Liver (tissue), 9 donors: Measurements from ENCODE around the gene P4HTM. TPM values are rescaled to one million over a fixed set of nuclear protein-coding genes. Genes with fewer than 3 reads are reported as not detected.

Source experiments
- DNase-seq: peaks from one replicate; pipeline ENCODE4 v3.0.0-alpha.2; 2017; ENCODE audit warnings: low spot score
- H3K27ac ChIP-seq, 2 donors: one replicate each; pipeline ENCODE4 v1.7.0; 2013; ENCODE audit warnings: inconsistent platforms in 2 of 2, low read length in 2 of 2, control low read depth in 1 of 2, low read depth in 1 of 2, mild to moderate bottlenecking in 1 of 2
- H3K27me3 ChIP-seq, 4 donors: one replicate each; pipeline versions ENCODE4 v1.6.1 to v1.7.0; 2013; ENCODE audit warnings: low read length in 3 of 4, inconsistent platforms in 1 of 4, mild to moderate bottlenecking in 1 of 4, moderate library complexity in 1 of 4; ENCODE audit not compliant: control insufficient read depth in 4 of 4, insufficient read depth in 4 of 4
- H3K36me3 ChIP-seq, 4 donors: one replicate each; pipeline versions ENCODE4 v1.6.1 to v1.7.0; 2013; ENCODE audit warnings: low read length in 3 of 4, mild to moderate bottlenecking in 3 of 4, low read depth in 1 of 4, moderate library complexity in 1 of 4; ENCODE audit not compliant: control insufficient read depth in 4 of 4, insufficient read depth in 3 of 4
- H3K4me1 ChIP-seq, 4 donors: one replicate each; pipeline versions ENCODE4 v1.6.1 to v1.7.0; 2013; ENCODE audit warnings: low read length in 3 of 4, mild to moderate bottlenecking in 3 of 4, moderate library complexity in 1 of 4; ENCODE audit not compliant: control insufficient read depth in 4 of 4, insufficient read depth in 4 of 4
- H3K4me3 ChIP-seq, 3 donors: one replicate each; pipeline versions ENCODE4 v1.6.1 to v1.7.0; 2013; ENCODE audit warnings: low read length in 3 of 3, control low read depth in 1 of 3, low read depth in 1 of 3, mild to moderate bottlenecking in 1 of 3
- H3K9ac ChIP-seq, 2 donors: one replicate each; pipeline ENCODE4 v1.7.0; 2013; ENCODE audit warnings: low read length in 2 of 2, mild to moderate bottlenecking in 2 of 2, moderate library complexity in 2 of 2, control low read depth in 1 of 2, low read depth in 1 of 2
- H3K9me3 ChIP-seq, 4 donors: one replicate each; pipeline versions ENCODE4 v1.6.1 to v1.7.0; 2013; ENCODE audit warnings: low read length in 3 of 4; ENCODE audit not compliant: control insufficient read depth in 4 of 4
- ATF3 ChIP-seq: IDR thresholded peaks from 2 replicates; pipeline ENCODE4 v1.6.1; 2016; ENCODE audit warnings: antibody characterized with exemption
- CTCF ChIP-seq: fragments of 150-350 bp; IDR thresholded peaks from 2 replicates; pipeline ENCODE4 v1.5.1; 2017; ENCODE audit warnings: improper control_type of control experiment, low read depth, low read length; ENCODE audit not compliant: missing input control
- EGR1 ChIP-seq, 2 donors: IDR thresholded peaks; 2 replicates each; pipeline ENCODE4 v1.6.1; 2016 to 2018; ENCODE audit warnings: antibody characterized with exemption in 2 of 2, low read depth in 2 of 2
- FOXA1 ChIP-seq: IDR thresholded peaks from 2 replicates; pipeline ENCODE4 v1.6.1; 2016; ENCODE audit warnings: antibody characterized with exemption
- FOXA2 ChIP-seq: IDR thresholded peaks from 2 replicates; pipeline ENCODE4 v1.6.1; 2016; ENCODE audit warnings: antibody characterized with exemption
- HNF4A ChIP-seq, 2 donors: conservative IDR thresholded peaks; 2 replicates each; pipeline ENCODE4 v1.6.1; 2016; ENCODE audit warnings: antibody characterized with exemption in 2 of 2, mild to moderate bottlenecking in 2 of 2
- HNF4G ChIP-seq: IDR thresholded peaks from 2 replicates; pipeline ENCODE4 v1.6.1; 2016; ENCODE audit warnings: antibody characterized with exemption
- JUND ChIP-seq, 2 donors: IDR thresholded peaks; 2 replicates each; pipeline ENCODE4 v1.6.1; 2016; ENCODE audit warnings: antibody characterized with exemption in 2 of 2
- MAX ChIP-seq: IDR thresholded peaks from 2 replicates; pipeline ENCODE4 v1.6.1; 2016; ENCODE audit warnings: antibody characterized with exemption
- NR2F2 ChIP-seq: IDR thresholded peaks from 2 replicates; pipeline ENCODE4 v1.6.1; 2016; ENCODE audit warnings: antibody characterized with exemption
- RAD21 ChIP-seq, 2 donors: IDR thresholded peaks; 2 replicates each; pipeline ENCODE4 v1.6.1; 2016; ENCODE audit warnings: antibody characterized with exemption in 2 of 2, mild to moderate bottlenecking in 2 of 2
- REST ChIP-seq: IDR thresholded peaks from 2 replicates; pipeline ENCODE4 v1.6.1; 2016; ENCODE audit warnings: antibody characterized with exemption, mild to moderate bottlenecking
- RXRA ChIP-seq, 2 donors: IDR thresholded peaks; 2 replicates each; pipeline ENCODE4 v1.6.1; 2017 to 2018; ENCODE audit warnings: antibody characterized with exemption in 2 of 2, mild to moderate bottlenecking in 1 of 2
- SP1 ChIP-seq: IDR thresholded peaks from 2 replicates; pipeline ENCODE4 v1.6.1; 2018; ENCODE audit warnings: antibody characterized with exemption, mild to moderate bottlenecking
- YY1 ChIP-seq: IDR thresholded peaks from 2 replicates; pipeline ENCODE4 v1.6.1; 2016; ENCODE audit warnings: antibody characterized with exemption, mild to moderate bottlenecking
- ZBTB33 ChIP-seq: IDR thresholded peaks from 2 replicates; pipeline ENCODE4 v1.6.1; 2016; ENCODE audit warnings: antibody characterized with exemption
- WGBS: extraction: QIAGEN DNeasy Blood & Tissue Kit; methylation state at CpG from one replicate; pipeline ENCODE4 v1.1.7; 2013; 5-methylcytosine and 5-hydroxymethylcytosine counted together
- polyA plus RNA-seq, 2 donors: library from polyadenylated mRNA; stranded (reverse) in 1 of 2; unstranded in 1 of 2; fragments of 200-250 nt in 1 of 2; fragments of >200 nt in 1 of 2; fragmentation: Nextera tagmentation in 1 of 2; extraction: Ambion mirVana in 1 of 2; gene quantifications; one replicate each; pipeline versions ENCODE4 v1.2.1 to v1.2.3, GENCODE V29; 2013 to 2015
- total RNA-seq, 2 donors: library from RNA; depleted of rRNA; stranded (reverse); fragments of >200 nt; gene quantifications; one replicate each; pipeline ENCODE4 v1.2.3, GENCODE V29; 2014
- donor health status: healthy.
- donor health status: healthy.
- donor health status: healthy.
- donor health status: healthy.
- donor health status: healthy.

The P4HTM gene
- total and polyA plus RNA-seq, 4 donors = 10.0 to 16.2 (median 11.9) TPM

GRCh38 chr3:49006408-49007067 lies 16.5 kb downstream of the P4HTM start:
- 6% methylated on average over 32 of the region's 32 CpGs for WGBS
- TF ChIP-seq JUND (IDR thresholded peaks at IDR 0.05) (no peak), FOXA2 (no peak), CTCF (no peak), HNF4G (no peak), FOXA1 (no peak), SP1 (no peak), HNF4A (conservative IDR thresholded peaks at IDR 0.05) (no peak), NR2F2 (no peak), MAX (no peak), REST (no peak), RXRA (IDR thresholded peaks at IDR 0.05) (no peak), RAD21 (IDR thresholded peaks at IDR 0.05) (no peak), ATF3 (no peak), EGR1 (IDR thresholded peaks at IDR 0.05; ENCODE audit: low read depth in 2 of 2) (no peak), ZBTB33 (no peak), YY1 (no peak)
- peak overlapping the region; percentile 80 to 98 for H3K27ac ChIP-seq
- peaks cover 6 to 31% (median 20%) of the 10 kb centered on the region in 4 donors for H3K4me1 ChIP-seq
- H3K9ac ChIP-seq = peak overlapping the region; percentile 60 to 66
- peak overlapping the region; percentile 64 to 86 (median 69) for H3K4me3 ChIP-seq
- DNase-seq = no peak
- peaks cover 0 to 2% (median under 1%) of the 10 kb centered on the region in 4 donors for H3K36me3 ChIP-seq
- no peaks in the 10 kb centered on the region for H3K9me3 ChIP-seq
- H3K27me3 ChIP-seq = no peaks in the 10 kb centered on the region
